ACC112 (cell line): Measurements from ENCODE around the gene ULK1.

Experiments
- H2AFZ ChIP-seq: fragments of 200-600 bp; sonication (generic); one replicate; pipeline ENCODE4 v1.6.0; 2017; ENCODE audit warnings: antibody characterized with exemption, low read length; ENCODE audit not compliant: unreplicated experiment
- H3K27ac ChIP-seq: fragments of 200-600 bp; sonication (generic); 2 replicates; pipeline ENCODE4 v1.5.1; 2014; ENCODE audit warnings: low read depth, mild to moderate bottlenecking, antibody characterized with exemption, low read length, moderate library complexity
- H3K27me3 ChIP-seq: fragments of 200-600 bp; sonication (generic); 2 replicates; pipeline ENCODE4 v1.6.1; 2014; ENCODE audit warnings: mild to moderate bottlenecking, antibody characterized with exemption, low read length, moderate library complexity, mixed read lengths; ENCODE audit not compliant: insufficient read depth
- H3K36me3 ChIP-seq: fragments of 200-600 bp; sonication (generic); 2 replicates; pipeline ENCODE4 v1.6.1; 2016; ENCODE audit warnings: mild to moderate bottlenecking, antibody characterized with exemption, low read length, moderate library complexity, mixed read lengths; ENCODE audit not compliant: insufficient read depth
- H3K4me1 ChIP-seq: fragments of 200-600 bp; sonication (generic); one replicate; pipeline ENCODE4 v1.6.1; 2016; ENCODE audit warnings: low read length, mixed read lengths; ENCODE audit not compliant: insufficient read depth, unreplicated experiment, control insufficient read depth
- H3K4me3 ChIP-seq: fragments of 200-600 bp; sonication (generic); 2 replicates; pipeline ENCODE4 v1.5.1; 2014; ENCODE audit warnings: mild to moderate bottlenecking, low read depth, low read length
- H3K79me2 ChIP-seq: fragments of 200-600 bp; sonication (generic); one replicate; pipeline ENCODE4 v1.6.0; 2016; ENCODE audit warnings: low read length; ENCODE audit not compliant: control insufficient read depth, unreplicated experiment, insufficient read depth

ULK1 gene

GRCh38 chr12:131915823-131916222, 21.4 kb downstream of the ULK1 start:
- H2AFZ ChIP-seq: no peak overlapping the region
- no peaks in the 10 kb centered on the region for H3K79me2 ChIP-seq
- H3K36me3 ChIP-seq: no peaks in the 10 kb centered on the region
- H3K4me3 ChIP-seq: no peak overlapping the region
- peaks cover 12% of the 10 kb centered on the region for H3K4me1 ChIP-seq
- no peak overlapping the region for H3K27ac ChIP-seq
- no peaks in the 10 kb centered on the region for H3K27me3 ChIP-seq

GRCh38 chr12:131916306-131917138, 22.1 kb downstream of the ULK1 start:
- Histone ChIP-seq H3K27ac (no peak overlapping the region), H3K27me3 (no peaks in the 10 kb centered on the region), H3K79me2 (no peaks in the 10 kb centered on the region), H3K4me3 (no peak overlapping the region), H2AFZ (no peak overlapping the region), H3K4me1 (peaks cover 12% of the 10 kb centered on the region), H3K36me3 (no peaks in the 10 kb centered on the region)

- no peak overlapping the region for H2AFZ ChIP-seq
- H3K36me3 ChIP-seq: no peaks in the 10 kb centered on the region
- H3K27me3 ChIP-seq: no peaks in the 10 kb centered on the region
- no peak overlapping the region for H3K4me3 ChIP-seq
- H3K4me1 ChIP-seq: peaks cover 9% of the 10 kb centered on the region
- H3K27ac ChIP-seq: no peak overlapping the region
- H3K79me2 ChIP-seq: no peaks in the 10 kb centered on the region
These were observed 22.8 kb downstream of the ULK1 start for GRCh38 chr12:131917139-131917710.

- Histone ChIP-seq H2AFZ (no peak overlapping the region), H3K79me2 (no peaks in the 10 kb centered on the region), H3K27ac (no peak overlapping the region), H3K4me1 (peaks cover 3% of the 10 kb centered on the region), H3K4me3 (no peak overlapping the region), H3K27me3 (no peaks in the 10 kb centered on the region), H3K36me3 (no peaks in the 10 kb centered on the region)
These were observed 23.4 kb downstream of the ULK1 start for GRCh38 chr12:131917711-131918306.

GRCh38 chr12:131918311-131919050, 24.1 kb downstream of the ULK1 start:
- Histone ChIP-seq H3K27ac (no peak overlapping the region), H3K79me2 (no peaks in the 10 kb centered on the region), H3K4me1 (no peaks in the 10 kb centered on the region), H2AFZ (no peak overlapping the region), H3K27me3 (no peaks in the 10 kb centered on the region), H3K36me3 (no peaks in the 10 kb centered on the region), H3K4me3 (no peak overlapping the region)

GRCh38 chr12:131919051-131919347, 24.6 kb downstream of the ULK1 start:
- no peaks in the 10 kb centered on the region for H3K36me3 ChIP-seq
- H3K27ac ChIP-seq: no peak overlapping the region
- H3K4me1 ChIP-seq: no peaks in the 10 kb centered on the region
- no peak overlapping the region for H3K4me3 ChIP-seq
- H3K27me3 ChIP-seq: no peaks in the 10 kb centered on the region
- H3K79me2 ChIP-seq: no peaks in the 10 kb centered on the region
- no peak overlapping the region for H2AFZ ChIP-seq

- Histone ChIP-seq H3K4me3 (no peak overlapping the region), H3K27me3 (no peaks in the 10 kb centered on the region), H3K79me2 (no peaks in the 10 kb centered on the region), H3K4me1 (no peaks in the 10 kb centered on the region), H3K36me3 (no peaks in the 10 kb centered on the region), H2AFZ (no peak overlapping the region), H3K27ac (no peak overlapping the region)
These were observed 25.1 kb downstream of the ULK1 start for GRCh38 chr12:131919366-131920156.

GRCh38 chr12:131920157-131920508, 25.7 kb downstream of the ULK1 start:
- H2AFZ ChIP-seq: no peak overlapping the region
- H3K79me2 ChIP-seq: no peaks in the 10 kb centered on the region
- H3K27me3 ChIP-seq: no peaks in the 10 kb centered on the region
- H3K4me1 ChIP-seq: no peaks in the 10 kb centered on the region
- H3K4me3 ChIP-seq: no peak overlapping the region
- H3K36me3 ChIP-seq: no peaks in the 10 kb centered on the region
- H3K27ac ChIP-seq: no peak overlapping the region

GRCh38 chr12:131920902-131921840, 26.7 kb downstream of the ULK1 start:
- Histone ChIP-seq H3K4me1 (no peaks in the 10 kb centered on the region), H3K36me3 (no peaks in the 10 kb centered on the region), H3K27me3 (no peaks in the 10 kb centered on the region), H2AFZ (no peak overlapping the region), H3K4me3 (no peak overlapping the region), H3K27ac (no peak overlapping the region), H3K79me2 (no peaks in the 10 kb centered on the region)
